ENCODE data around the gene TSSK3.
"Not testable (repeated sequence)": the region's sequence is repeated elsewhere in the genome, so short reads cannot be mapped to it uniquely, and the experiment has no call there.

The TSSK3 gene

DNA sequence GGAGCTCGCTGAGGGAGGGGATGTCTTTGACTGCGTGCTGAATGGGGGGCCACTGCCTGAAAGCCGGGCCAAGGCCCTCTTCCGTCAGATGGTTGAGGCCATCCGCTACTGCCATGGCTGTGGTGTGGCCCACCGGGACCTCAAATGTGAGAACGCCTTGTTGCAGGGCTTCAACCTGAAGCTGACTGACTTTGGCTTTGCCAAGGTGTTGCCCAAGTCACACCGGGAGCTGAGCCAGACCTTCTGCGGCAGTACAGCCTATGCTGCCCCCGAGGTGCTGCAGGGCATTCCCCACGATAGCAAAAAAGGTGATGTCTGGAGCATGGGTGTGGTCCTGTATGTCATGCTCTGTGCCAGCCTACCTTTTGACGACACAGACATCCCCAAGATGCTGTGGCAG is 1.4 kb downstream of the TSSK3 start:
- DNase-seq (ENCODE audit: low spot score): no peak

DNA sequence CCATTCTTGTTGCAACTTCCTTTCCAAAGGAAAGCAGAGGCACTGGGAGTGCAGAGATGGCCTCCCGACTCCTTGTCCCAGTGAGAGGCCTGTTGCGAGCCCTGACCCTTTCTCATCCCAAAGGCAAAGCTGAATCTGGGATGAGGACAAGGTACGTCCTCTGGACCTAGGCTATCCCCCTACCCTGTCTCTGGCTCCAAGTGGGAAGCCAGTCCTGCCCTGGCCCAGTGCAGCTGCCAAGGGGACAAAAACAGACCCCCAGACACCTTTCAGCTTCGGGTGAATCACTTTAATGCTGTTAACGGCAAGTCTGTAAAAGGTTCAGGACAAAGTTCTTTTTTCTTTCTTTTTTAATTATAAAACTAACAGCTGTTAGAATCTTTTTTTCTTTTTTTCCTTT is 2.5 kb downstream of the TSSK3 start:
- no peak for DNase-seq (ENCODE audit: low spot score)

GRCh38 chr1:32365445-32365844 is 3.1 kb downstream of the TSSK3 start:
- no peak for DNase-seq (ENCODE audit: low spot score)

GRCh38 chr1:32367912-32368635 is 5.7 kb downstream of the TSSK3 start:
- no peak for DNase-seq (ENCODE audit: low spot score)

GRCh38 chr1:32372149-32372756 is 9.9 kb downstream of the TSSK3 start:
- no peak for DNase-seq (ENCODE audit: low spot score)

- DNase-seq (ENCODE audit: low spot score): no peak
These were observed 11.8 kb downstream of the TSSK3 start for GRCh38 chr1:32373996-32374592.

DNA sequence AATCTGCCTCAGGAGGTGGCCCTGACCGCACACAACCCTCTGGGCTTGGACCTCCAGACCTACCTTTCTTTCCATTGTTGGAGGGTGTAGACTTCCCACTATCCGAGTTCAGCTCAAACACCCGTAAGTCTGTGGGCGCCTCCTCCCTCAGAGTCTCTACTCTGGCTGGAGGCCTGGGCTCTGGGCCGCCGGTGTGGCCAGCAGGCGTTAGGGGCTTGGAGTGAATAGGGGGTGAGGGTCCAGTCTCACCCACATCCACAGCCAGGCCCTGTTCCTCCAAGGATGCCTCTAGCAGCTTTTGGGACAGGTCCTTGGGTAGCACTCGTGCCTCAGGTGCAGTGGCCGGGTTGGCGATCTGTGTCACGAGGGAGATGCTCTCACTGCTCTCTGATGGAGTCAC is 13.9 kb downstream of the TSSK3 start:
- no peak for DNase-seq (ENCODE audit: low spot score)

DNA sequence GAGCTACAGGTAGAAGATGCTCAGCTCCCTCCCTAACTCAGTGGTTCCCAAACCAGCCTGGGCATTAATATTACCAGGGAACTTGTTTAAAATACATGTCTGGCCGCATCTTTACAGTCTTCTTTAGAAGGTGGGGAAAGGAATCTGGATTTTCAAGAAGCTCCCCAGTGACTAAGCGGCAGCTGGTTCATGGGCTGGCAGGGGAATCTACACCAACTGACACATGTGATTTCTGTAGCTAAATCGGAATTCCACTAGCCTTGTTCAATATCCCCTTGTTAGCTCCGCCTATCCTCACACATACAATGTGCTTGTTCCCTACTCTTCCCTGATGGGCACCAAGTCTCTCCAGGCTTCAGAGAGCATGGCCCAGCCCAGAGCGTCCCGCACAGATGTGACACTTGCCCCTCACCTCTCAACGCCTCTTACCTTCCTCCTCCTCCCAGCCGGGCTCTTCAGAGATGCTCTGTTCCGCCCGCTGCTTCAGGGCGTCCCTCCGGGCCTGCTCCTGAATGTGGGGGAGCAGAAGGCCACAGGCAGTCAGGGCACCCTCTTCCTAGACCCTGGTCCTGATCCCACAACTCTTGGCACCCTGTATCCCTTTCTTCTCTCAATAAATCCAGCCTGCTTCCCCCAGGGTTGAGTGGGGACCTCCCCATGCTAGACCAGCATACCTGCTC is 15.3 kb downstream of the TSSK3 start:
- DNase-seq (ENCODE audit: low spot score): no peak

GRCh38 chr1:32380057-32380456 is 17.7 kb downstream of the TSSK3 start:
- DNase-seq (ENCODE audit: low spot score): no peak

- DNase-seq (ENCODE audit: low spot score): no peak
These were observed 24.5 kb downstream of the TSSK3 start for GRCh38 chr1:32386676-32387392.

- no peak for DNase-seq (ENCODE audit: low spot score)
These were observed 26.3 kb downstream of the TSSK3 start for GRCh38 chr1:32388641-32389040.

DNA sequence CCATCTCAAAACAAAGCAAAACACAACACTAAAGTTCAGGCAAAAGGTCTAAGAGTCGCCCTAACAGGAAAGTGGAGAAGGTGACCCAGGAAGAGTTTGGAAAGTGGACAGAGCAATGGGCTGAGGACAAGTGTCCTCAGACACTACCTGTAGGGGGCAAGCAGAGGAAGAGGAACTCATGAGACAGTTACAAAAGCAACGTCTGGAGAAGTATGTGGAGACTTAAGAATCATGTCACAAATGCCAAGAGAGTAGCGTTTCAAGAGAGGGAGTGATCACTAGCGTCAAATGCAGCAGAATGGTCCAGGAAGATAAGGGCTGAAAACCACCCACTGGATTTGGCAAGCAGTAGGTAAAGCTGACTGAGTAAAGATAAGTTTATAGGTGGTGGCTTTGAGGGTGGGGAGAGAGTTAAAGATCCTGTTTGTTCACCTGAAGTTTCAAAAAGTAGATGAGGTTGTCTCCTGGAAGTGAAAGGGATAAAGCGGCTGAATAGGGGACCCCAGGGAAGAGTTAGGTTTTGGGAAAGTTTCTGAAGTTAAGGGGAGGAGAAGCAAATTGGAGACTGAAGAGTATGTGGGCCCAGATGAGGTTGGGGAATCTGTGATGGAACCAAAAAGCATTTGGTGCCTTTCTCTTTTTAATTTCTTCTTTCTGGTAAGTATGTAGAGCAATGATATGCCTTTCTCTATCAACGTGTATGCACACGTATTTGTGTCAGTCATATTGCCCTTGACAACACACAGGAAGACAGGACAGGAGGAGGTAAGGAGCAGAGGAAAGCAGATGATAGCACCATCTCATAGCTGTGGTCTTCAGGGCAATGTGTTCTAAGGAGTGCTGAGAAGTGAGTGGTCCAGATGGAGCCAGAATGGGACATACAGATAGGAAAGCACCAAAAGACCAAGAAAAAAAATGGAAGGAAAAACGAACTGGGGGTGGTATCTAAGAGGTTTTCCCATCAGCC is 28.8 kb downstream of the TSSK3 start:
- no peak for DNase-seq (ENCODE audit: low spot score)

DNA sequence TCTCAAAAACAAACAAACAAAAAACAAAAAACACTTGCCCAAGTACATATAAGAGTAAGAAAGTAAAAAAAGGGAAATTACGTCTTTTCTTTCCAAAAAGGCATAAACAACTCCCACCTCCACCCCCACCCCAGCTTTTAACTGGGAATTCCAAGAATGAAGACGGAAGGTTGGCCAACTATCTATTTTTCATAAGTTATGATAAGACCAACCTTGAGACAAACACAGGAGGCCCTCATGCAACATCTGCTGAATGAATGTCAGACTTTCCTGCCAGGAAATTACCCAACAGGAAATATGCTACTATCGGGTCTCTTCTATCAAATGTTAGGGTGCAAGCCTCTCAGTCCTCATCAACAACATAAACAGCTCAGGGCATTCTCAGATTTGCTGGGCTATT is 30.0 kb downstream of the TSSK3 start:
- no peak for DNase-seq (ENCODE audit: low spot score)

GRCh38 chr1:32393136-32393535 is 30.8 kb downstream of the TSSK3 start:
- DNase-seq (ENCODE audit: low spot score): no peak

GRCh38 chr1:32393832-32394140 is 31.4 kb downstream of the TSSK3 start:
- DNase-seq (ENCODE audit: low spot score): no peak

- peak; percentile 96 for DNase-seq (ENCODE audit: low spot score)
These were observed 32.0 kb downstream of the TSSK3 start, which contains the start of gene BSDC1 for GRCh38 chr1:32394141-32394889. Gene BSDC1, minus strand, starts transcription at chr1:32394441. Its CDS starts 27 bp downstream, at chr1:32394414.

DNA sequence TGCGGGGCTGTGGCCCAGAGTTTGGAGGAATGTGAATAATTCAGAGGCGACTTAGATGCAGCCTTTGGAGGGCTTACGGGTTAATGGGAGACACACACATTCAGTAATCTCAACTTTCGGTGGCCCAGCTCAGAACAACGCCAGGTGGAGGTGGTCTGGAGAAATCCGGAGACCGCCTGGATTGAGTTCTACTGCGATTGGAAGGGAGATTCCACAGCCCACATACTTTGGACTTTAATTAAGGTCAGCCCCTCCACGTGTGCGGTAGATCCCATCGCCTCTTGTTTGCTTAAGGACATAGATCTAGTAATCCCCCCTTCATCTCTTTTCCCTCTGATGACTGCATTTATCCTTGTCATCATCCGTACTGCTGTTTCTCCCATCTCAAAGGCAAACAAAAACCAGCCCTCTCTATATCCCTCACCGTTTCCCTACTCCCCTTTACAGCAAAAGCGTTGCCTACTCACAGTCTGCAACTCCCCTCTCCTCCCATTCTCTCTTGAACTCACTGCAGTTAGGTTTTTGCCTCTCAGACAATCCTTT is 32.6 kb downstream of the TSSK3 start:
- no peak for DNase-seq (ENCODE audit: low spot score)

- not testable (repeated sequence) for DNase-seq (ENCODE audit: low spot score)
These were observed 34.2 kb downstream of the TSSK3 start for GRCh38 chr1:32396524-32396923.

GRCh38 chr1:32398401-32398800 is 36.1 kb downstream of the TSSK3 start:
- peak; percentile 37 for DNase-seq (ENCODE audit: low spot score)

- DNase-seq (ENCODE audit: low spot score): no peak
These were observed 37.5 kb downstream of the TSSK3 start for GRCh38 chr1:32399843-32400242.

Measured in hepatic stellate cell (primary cell).